GM12891 (cell line): ENCODE measurements around the gene STAB2.

ENCODE experiments used
- PAX5 ChIP-seq: IDR thresholded peaks from 2 replicates; pipeline ENCODE4 v1.6.1; 2011; ENCODE audit warnings: low read length, moderate library complexity, mild to moderate bottlenecking; ENCODE audit not compliant: insufficient read depth, severe bottlenecking
- POLR2A ChIP-seq: IDR thresholded peaks from 2 replicates; pipeline ENCODE4 v1.6.1; 2011; ENCODE audit warnings: low read depth, low read length, control low read depth
- POLR2AphosphoS5 ChIP-seq: IDR thresholded peaks from 2 replicates; pipeline ENCODE4 v1.6.1; 2011; ENCODE audit warnings: low read depth, low read length, control low read depth
- POU2F2 ChIP-seq: IDR thresholded peaks from 2 replicates; pipeline ENCODE4 v1.6.1; 2011; ENCODE audit warnings: low read depth, mild to moderate bottlenecking, control low read depth, low read length, moderate library complexity
- SPI1 ChIP-seq: IDR thresholded peaks from 2 replicates; pipeline ENCODE4 v1.6.1; 2011; ENCODE audit warnings: low read depth, low read length, control low read depth
- TAF1 ChIP-seq: IDR thresholded peaks from 2 replicates; pipeline ENCODE4 v1.6.1; 2011; ENCODE audit warnings: low read depth, low read length, control low read depth

DNA sequence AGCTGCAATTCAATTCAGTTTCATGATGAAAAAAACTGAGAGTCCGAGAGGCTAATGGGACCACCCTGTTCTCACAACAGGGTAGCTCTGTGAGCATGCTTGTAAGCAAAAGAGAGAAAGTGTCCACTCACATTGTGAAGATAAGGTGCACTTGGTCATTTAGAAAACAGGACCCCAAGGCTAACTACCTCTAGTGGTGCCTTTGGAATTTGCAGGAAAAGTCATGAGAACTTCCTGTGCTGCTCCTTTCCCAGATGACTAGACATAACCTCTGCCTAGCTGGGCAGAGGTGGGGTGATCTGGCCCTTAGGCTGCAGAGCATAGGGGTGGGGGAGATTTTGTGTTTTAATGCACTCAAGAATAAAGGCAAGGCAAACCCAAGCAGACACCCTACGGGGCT lies 118.9 kb downstream of the STAB2 start:
- no peak for TF ChIP-seq POLR2AphosphoS5
- no peak for TF ChIP-seq TAF1
- no peak for TF ChIP-seq POU2F2
- TF ChIP-seq POLR2A: no peak
- no peak for TF ChIP-seq SPI1
- TF ChIP-seq PAX5: no peak
